T-helper 17 cell (primary cell): ENCODE measurements around the gene RPS26. TPM values are rescaled to one million over a fixed set of nuclear protein-coding genes. Genes with fewer than 3 reads are reported as not detected.

ENCODE experiments used
- ATAC-seq: fragments of 150-1000 bp; cut with Tn5 transposase; 2 replicates; pipeline ENCODE4 v1.10.0; 2021; ENCODE audit warnings: mild to moderate bottlenecking, moderate library complexity
- DNase-seq, 3 donors: peaks; one replicate each; pipeline versions ENCODE4 v3.0.0 to v3.0.0-alpha.2; 2020 to 2021
- H3K9me3 ChIP-seq: one replicate; pipeline ENCODE4 v1.7.0; 2013; ENCODE audit warnings: low read length, mild to moderate bottlenecking; ENCODE audit not compliant: control insufficient read depth, poor library complexity, severe bottlenecking
- H3K27ac Mint-ChIP-seq: one replicate; pipeline ENCODE4 v1.8.0; 2022; ENCODE audit warnings: mild to moderate bottlenecking, moderate library complexity, mixed read lengths
- H3K27me3 Mint-ChIP-seq: one replicate; pipeline ENCODE4 v1.8.0; 2022; ENCODE audit warnings: mixed read lengths
- H3K36me3 Mint-ChIP-seq: one replicate; pipeline ENCODE4 v1.8.0; 2022; ENCODE audit warnings: low read depth, mixed read lengths
- H3K4me1 Mint-ChIP-seq: one replicate; pipeline ENCODE4 v1.8.0; 2022; ENCODE audit warnings: mild to moderate bottlenecking, mixed read lengths
- H3K4me3 Mint-ChIP-seq: one replicate; pipeline ENCODE4 v1.8.0; 2022; ENCODE audit warnings: mild to moderate bottlenecking, moderate library complexity, mixed read lengths
- total RNA-seq, 4 donors: library from RNA in 2 of 4; stranded (reverse) in 2 of 4; gene quantifications; one replicate each; pipeline ENCODE4 v1.2.3 and lab custom pipeline; 2022 to 2026

The RPS26 gene
- total RNA-seq, 2 donors from 2014 or later, result 46.9 to 72.3 TPM

DNA sequence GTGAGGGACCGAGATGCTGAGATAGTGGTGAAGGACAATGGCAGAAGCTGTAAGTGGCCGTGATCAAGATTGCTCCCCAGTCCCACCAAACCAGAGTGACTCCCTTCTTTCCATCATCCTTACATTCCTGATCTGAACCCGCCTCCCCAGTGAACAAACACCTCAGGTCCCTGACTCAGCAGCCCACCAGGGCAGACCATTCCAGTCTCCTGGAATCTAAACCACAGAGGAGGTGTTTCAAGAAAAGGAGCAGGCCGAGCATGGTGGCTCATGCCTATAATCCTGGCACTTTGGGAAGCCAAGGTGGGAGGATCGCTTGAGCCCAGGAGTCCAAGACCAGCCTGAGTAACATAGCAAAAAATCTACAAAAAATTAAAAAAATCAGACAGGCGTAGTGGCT, 44.9 kb downstream of the RPS26 start:
- H3K9me3 ChIP-seq, result no peaks in the 10 kb centered on the region
- no peak overlapping the region for H3K27ac Mint-ChIP-seq
- H3K27me3 Mint-ChIP-seq, result no peaks in the 10 kb centered on the region
- ATAC-seq (no peak), DNase-seq (no peak)
- H3K4me1 Mint-ChIP-seq, result no peaks in the 10 kb centered on the region
- H3K4me3 Mint-ChIP-seq, result no peak overlapping the region
- H3K36me3 Mint-ChIP-seq, result no peaks in the 10 kb centered on the region

DNA sequence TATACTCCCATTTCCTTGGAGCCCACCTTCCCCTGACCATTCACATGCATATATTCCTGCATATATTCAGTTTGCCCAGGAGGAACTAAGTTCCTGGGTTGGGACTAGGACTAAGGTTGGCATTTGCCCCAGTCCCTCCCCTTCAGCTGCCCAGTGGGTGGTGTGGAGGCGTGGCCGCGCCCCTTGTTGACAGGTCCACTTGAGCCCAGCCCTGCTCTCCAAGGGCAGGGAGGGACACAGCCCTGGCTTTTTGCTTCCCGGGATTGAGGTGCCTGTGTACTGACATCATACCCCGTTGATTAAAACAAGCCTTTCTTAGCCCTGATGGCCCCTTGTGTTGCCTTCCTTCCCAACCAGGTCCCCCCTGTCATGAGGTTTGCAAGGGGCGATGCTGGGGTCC, 45.5 kb downstream of the RPS26 start:
- Mint-ChIP-seq H3K36me3 (no peaks in the 10 kb centered on the region), H3K4me3 (no peak overlapping the region), H3K4me1 (no peaks in the 10 kb centered on the region), H3K27me3 (no peaks in the 10 kb centered on the region), H3K27ac (no peak overlapping the region)
- no peaks in the 10 kb centered on the region for H3K9me3 ChIP-seq
- ATAC-seq (no peak), DNase-seq (no peak)

Other genes starting within 250 kb of the RPS26 start
- gene SARNP, start 224.2 kb upstream of the RPS26 start, total RNA-seq, result 10 to 100 TPM; 37.3 to 38.5 TPM
- 10 to 100 TPM; 16.3 to 20.5 TPM for gene ORMDL2, start 223.9 kb upstream of the RPS26 start, total RNA-seq
- 10 to 100 TPM; 15.2 to 20.5 TPM for gene DNAJC14, start 212.3 kb upstream of the RPS26 start, total RNA-seq
- not detected for gene MMP19, start 199.0 kb upstream of the RPS26 start, total RNA-seq
- 10 to 100 TPM; 21.9 to 23.3 TPM for gene PYM1, start 114.0 kb upstream of the RPS26 start, total RNA-seq
- gene DGKA, start 110.8 kb upstream of the RPS26 start, total RNA-seq, result 1,000 to 10,000 TPM in 1 of 2 donors, 100 to 1,000 TPM in 1; 870 to 1,080 TPM
- gene PMEL, start 75.9 kb upstream of the RPS26 start, total RNA-seq, result under 1 TPM in 1 of 2 donors, not detected in 1; 0.63 TPM
- 10 to 100 TPM; 12.2 to 18.7 TPM for gene CDK2, start 75.1 kb upstream of the RPS26 start, total RNA-seq
- 10 to 100 TPM; 56.4 to 57.0 TPM for gene RAB5B, start 67.8 kb upstream of the RPS26 start, total RNA-seq
- 1 to 10 TPM; 1.5 to 2.2 TPM for gene SUOX, start 44.6 kb upstream of the RPS26 start, total RNA-seq
- 1 to 10 TPM; 3.9 to 9.4 TPM for gene IKZF4, start 20.9 kb upstream of the RPS26 start, total RNA-seq
- gene ERBB3, start 38.2 kb downstream of the RPS26 start, total RNA-seq, result under 1 TPM; 0.60 to 0.80 TPM
- 10 to 100 TPM; 62.0 to 76.2 TPM for gene PA2G4, start 62.6 kb downstream of the RPS26 start, total RNA-seq
- gene RPL41, start 74.7 kb downstream of the RPS26 start, total RNA-seq, result 1,000 to 10,000 TPM; 5,484 to 5,668 TPM
- gene ZC3H10, start 76.3 kb downstream of the RPS26 start, total RNA-seq, result 1 to 10 TPM; 6.8 to 8.7 TPM
- gene ESYT1, start 86.3 kb downstream of the RPS26 start, total RNA-seq, result 100 to 1,000 TPM; 178 to 211 TPM
- gene MYL6B, start 110.7 kb downstream of the RPS26 start, total RNA-seq, result 1 to 10 TPM; 5.4 to 9.0 TPM
- 100 to 1,000 TPM; 741 to 784 TPM for gene MYL6, start 116.4 kb downstream of the RPS26 start, total RNA-seq
- 100 to 1,000 TPM; 130 to 138 TPM for gene SMARCC2, start 147.6 kb downstream of the RPS26 start, total RNA-seq
- 10 to 100 TPM; 35.5 to 37.4 TPM for gene RNF41, start 180.0 kb downstream of the RPS26 start, total RNA-seq
- 10 to 100 TPM; 12.5 to 19.4 TPM for gene NABP2, start 182.4 kb downstream of the RPS26 start, total RNA-seq
- gene SLC39A5, start 188.1 kb downstream of the RPS26 start, total RNA-seq, result not detected
- gene ANKRD52, start 216.5 kb downstream of the RPS26 start, total RNA-seq, result 10 to 100 TPM; 30.8 to 33.4 TPM
- 10 to 100 TPM; 28.7 to 34.4 TPM for gene COQ10A, start 225.0 kb downstream of the RPS26 start, total RNA-seq